ENCODE data around the gene NPC2. TPM values are rescaled to one million over a fixed set of nuclear protein-coding genes. Genes with fewer than 3 reads are reported as not detected.

NPC2 gene
- 10 to 100 TPM; 32.5 to 36.8 TPM for total RNA-seq
- polyA plus RNA-seq (2013, experiment 1 of 2) = 135 TPM
- 74.3 TPM for polyA plus RNA-seq (2013, experiment 2 of 2)
- total RNA-seq = 3.6 to 36.6 (median 16.9) reads per million in 172 experiments

GRCh38 chr14:74492776-74493342, at the start of gene NPC2:
Gene NPC2, minus strand, starts transcription at chr14:74493305. Its CDS starts 31 bp downstream, at chr14:74493274.
- Histone ChIP-seq H3K4me1 (ENCODE audit: insufficient read depth, low read length) (peaks cover 19% of the 10 kb centered on the region), H3K27me3 (ENCODE audit: control insufficient read depth in 1 of 2, insufficient read depth in 2 of 2, low read length in 2 of 2) (no peaks in the 10 kb centered on the region), H3K36me3 (ENCODE audit: insufficient read depth, low read length) (peaks cover 7% of the 10 kb centered on the region), H3K4me3 (ENCODE audit: low read length) (peak within 1 kb of the TSS; percentile 86), H3K27ac (ENCODE audit: low read depth in 1 of 2, low read length in 2 of 2) (peak within 1 kb of the TSS; percentile 77 to 80), H3K9me3 (ENCODE audit: control insufficient read depth in 1 of 2, insufficient read depth in 1 of 2, low read length in 2 of 2) (no peaks in the 10 kb centered on the region)
- ChIA-PET POLR2A (interaction anchor here (0.7 to 1.5 kb wide), 5 partner anchors 12 to 190 kb away, joined by 3 to 5 read pairs (median 4); partner anchors contain the start of gene ABCD4), CTCF (no interaction called here)
- no peaks in the 10 kb centered on the region for H3K9me3 Mint-ChIP-seq
- intact Hi-C loops (cut with DNase I, micrococcal nuclease) = loop anchor here in 1 of 2 experiments (5.0 to 10.0 kb wide), 13 partner anchors 114 to 1659 kb away; partner anchors contain the start of genes ABCD4, ALDH6A1, AREL1 and BBOF1
- H3K4me3 Mint-ChIP-seq = no peak within 1 kb of the TSS
- H3K27ac Mint-ChIP-seq = no peak within 1 kb of the TSS
- no peak for TF ChIP-seq CTCF (IDR thresholded peaks at IDR 0.05)
- ATAC-seq (ENCODE audit: poor library complexity) (no peak), DNase-seq (peak in 2 of 14 experiments; percentile 32 to 39)
- peaks cover 12% of the 10 kb centered on the region for H3K36me3 Mint-ChIP-seq (ENCODE audit: low read depth)
- peaks cover 36% of the 10 kb centered on the region for H3K4me1 Mint-ChIP-seq (ENCODE audit: low read depth)
- H3K27me3 Mint-ChIP-seq = no peaks in the 10 kb centered on the region

GRCh38 chr14:74542056-74542685, 49.1 kb upstream of the NPC2 start:
- intact Hi-C loops (cut with DNase I, micrococcal nuclease) = no loop called here
- H3K27me3 Mint-ChIP-seq = no peaks in the 10 kb centered on the region

GRCh38 chr14:74541225-74541624, 48.1 kb upstream of the NPC2 start:
- Mint-ChIP-seq H3K27ac (no peak overlapping the region), H3K27me3 (no peaks in the 10 kb centered on the region), H3K4me3 (no peak overlapping the region), H3K4me1 (ENCODE audit: low read depth) (no peaks in the 10 kb centered on the region), H3K9me3 (no peaks in the 10 kb centered on the region), H3K36me3 (ENCODE audit: low read depth) (no peaks in the 10 kb centered on the region)
- Histone ChIP-seq H3K4me1 (ENCODE audit: insufficient read depth, low read length) (no peaks in the 10 kb centered on the region), H3K9me3 (ENCODE audit: control insufficient read depth in 1 of 2, insufficient read depth in 1 of 2, low read length in 2 of 2) (no peaks in the 10 kb centered on the region), H3K27ac (ENCODE audit: low read depth in 1 of 2, low read length in 2 of 2) (no peak overlapping the region), H3K36me3 (ENCODE audit: insufficient read depth, low read length) (no peaks in the 10 kb centered on the region), H3K27me3 (ENCODE audit: control insufficient read depth in 1 of 2, insufficient read depth in 2 of 2, low read length in 2 of 2) (no peaks in the 10 kb centered on the region), H3K4me3 (ENCODE audit: low read length) (no peak overlapping the region)
- CTCF ChIA-PET = no interaction called here
- DNase-seq (no peak), ATAC-seq (ENCODE audit: poor library complexity) (no peak)
- intact Hi-C loops (cut with DNase I, micrococcal nuclease) = no loop called here
- POLR2A ChIA-PET = no interaction called here
- TF ChIP-seq CTCF (IDR thresholded peaks at IDR 0.05) = no peak

More at GRCh38 chr14:74542056-74542685, 49.1 kb upstream of the NPC2 start:
- Histone ChIP-seq H3K27ac (ENCODE audit: low read depth in 1 of 2, low read length in 2 of 2) (no peak overlapping the region), H3K4me1 (ENCODE audit: insufficient read depth, low read length) (no peaks in the 10 kb centered on the region), H3K4me3 (ENCODE audit: low read length) (no peak overlapping the region), H3K36me3 (ENCODE audit: insufficient read depth, low read length) (no peaks in the 10 kb centered on the region), H3K27me3 (ENCODE audit: control insufficient read depth in 1 of 2, insufficient read depth in 2 of 2, low read length in 2 of 2) (no peaks in the 10 kb centered on the region), H3K9me3 (ENCODE audit: control insufficient read depth in 1 of 2, insufficient read depth in 1 of 2, low read length in 2 of 2) (no peaks in the 10 kb centered on the region)
- Mint-ChIP-seq H3K27ac (no peak overlapping the region), H3K4me1 (ENCODE audit: low read depth) (no peaks in the 10 kb centered on the region), H3K36me3 (ENCODE audit: low read depth) (no peaks in the 10 kb centered on the region), H3K9me3 (no peaks in the 10 kb centered on the region), H3K4me3 (no peak overlapping the region)
- CTCF ChIA-PET = no interaction called here
- TF ChIP-seq CTCF (IDR thresholded peaks at IDR 0.05) = no peak
- no peak for DNase-seq
- no peak for ATAC-seq (ENCODE audit: poor library complexity)
- POLR2A ChIA-PET = no interaction called here

Data from CD4-positive, alpha-beta T cell (primary cell).